Ascending aorta (tissue), 2 donors: ENCODE data around the gene TMEM44. TPM values are rescaled to one million over a fixed set of nuclear protein-coding genes. Genes with fewer than 3 reads are reported as not detected.

Source experiments
- DNase-seq, 2 donors: peaks; one replicate each; pipeline ENCODE4 v3.0.0-alpha.2; 2019; ENCODE audit warnings: low spot score in 2 of 2
- H3K27ac ChIP-seq, 2 donors: fragments of 200-600 bp; sonication (generic); one replicate each; pipeline ENCODE4 v1.5.1; 2016 to 2017; ENCODE audit warnings: mild to moderate bottlenecking in 1 of 2
- H3K27me3 ChIP-seq: fragments of 200-600 bp; sonication (generic); one replicate; pipeline ENCODE4 v1.5.1; 2017
- H3K36me3 ChIP-seq, 2 donors: fragments of 200-600 bp; sonication (generic); one replicate each; pipeline ENCODE4 v1.5.1; 2016
- H3K4me1 ChIP-seq, 2 donors: fragments of 200-600 bp; sonication (generic); one replicate each; pipeline ENCODE4 v1.5.1; 2016 to 2017; ENCODE audit warnings: mild to moderate bottlenecking in 1 of 2
- H3K4me3 ChIP-seq, 2 donors: fragments of 200-600 bp; sonication (generic); one replicate each; pipeline ENCODE4 v1.5.1; 2016 to 2017; ENCODE audit warnings: mild to moderate bottlenecking in 1 of 2
- H3K9me3 ChIP-seq, 2 donors: fragments of 200-600 bp; sonication (generic); one replicate each; pipeline ENCODE4 v1.5.1; 2016
- CTCF ChIP-seq, 3 experiments: fragments of 200-600 bp in 2 of 3; fragments of 450-650 bp in 1 of 3; sonication (generic) in 2 of 3; IDR thresholded peaks; one replicate each; pipeline ENCODE4 v1.5.1; 2016 to 2019; ENCODE audit warnings: antibody characterized with exemption in 3 of 3, mild to moderate bottlenecking in 1 of 3, moderate library complexity in 1 of 3
- intact Hi-C: fragments of 100-400 bp; cut with DNase I; formaldehyde crosslinking; loops from one replicate; pipeline ENCODE4 v1.15.1; 2023
- total RNA-seq: library from RNA; depleted of rRNA; stranded (reverse); fragments of >200 nt; gene quantifications from one replicate; pipeline ENCODE4 v1.1.0, GENCODE V29; 2016

The TMEM44 gene
- total RNA-seq, 1 donor from 2014 or later: 2.6 TPM

DNA sequence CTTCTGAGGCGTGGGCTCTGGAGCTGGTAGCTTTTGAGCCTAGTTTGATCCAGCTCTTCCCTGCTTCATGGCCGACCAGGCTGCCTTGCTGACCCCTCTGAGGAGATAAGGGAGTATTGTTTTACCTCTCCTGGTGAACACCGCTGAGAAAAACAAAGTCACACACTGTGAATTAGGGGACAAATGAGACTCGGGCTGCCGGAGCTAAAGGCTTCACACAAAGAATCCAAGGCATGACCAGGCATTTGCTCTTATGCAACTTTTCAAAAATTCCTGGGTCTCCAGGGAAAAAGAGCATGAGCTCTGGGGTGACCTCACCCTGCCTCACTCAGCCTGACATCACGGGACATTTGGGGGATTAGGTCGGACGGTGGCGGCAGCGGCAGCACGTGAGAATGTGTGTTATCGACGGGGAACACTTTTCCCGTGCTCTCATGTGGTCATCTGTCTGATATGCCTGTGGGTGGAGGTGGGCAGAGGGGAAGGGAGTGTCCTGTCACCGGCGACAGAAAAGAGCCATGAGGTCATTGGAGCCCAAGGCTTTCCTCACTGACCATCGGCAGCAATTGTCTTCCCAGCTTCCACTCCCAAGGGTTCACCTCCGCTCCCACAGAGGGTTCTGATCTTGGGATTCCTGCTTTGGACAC is 61.0 kb downstream of the TMEM44 start:
- no peak for TF ChIP-seq CTCF (IDR thresholded peaks at IDR 0.05)
- Histone ChIP-seq H3K27me3 (no peaks in the 10 kb centered on the region), H3K36me3 (no peaks in the 10 kb centered on the region), H3K4me1 (peaks cover 6 to 23% of the 10 kb centered on the region in 2 donors), H3K4me3 (peak overlapping the region in 1 of 2 donors; percentile 31), H3K27ac (peak overlapping the region; percentile 86 to 94), H3K9me3 (no peaks in the 10 kb centered on the region)
- intact Hi-C loops: loop anchor here (1.0 to 10.0 kb wide), 4 partner anchors 35 to 297 kb away; partner anchors contain the start of gene ATP13A3
- DNase-seq: peak; percentile 92 to 94

- DNase-seq: no peak
- no peaks in the 10 kb centered on the region for H3K9me3 ChIP-seq
- no peak for TF ChIP-seq CTCF (IDR thresholded peaks at IDR 0.05)
- H3K4me1 ChIP-seq: peaks cover 6 to 23% of the 10 kb centered on the region in 2 donors
- H3K4me3 ChIP-seq: peak overlapping the region in 1 of 2 donors; percentile 31
- intact Hi-C loops: loop anchor here (1.0 to 10.0 kb wide), 4 partner anchors 34 to 297 kb away; partner anchors contain the start of gene ATP13A3
- peak overlapping the region; percentile 86 to 94 for H3K27ac ChIP-seq
- H3K27me3 ChIP-seq: no peaks in the 10 kb centered on the region
- H3K36me3 ChIP-seq: no peaks in the 10 kb centered on the region
These were observed 61.6 kb downstream of the TMEM44 start for GRCh38 chr3:194571491-194572142.

GRCh38 chr3:194570898-194571297 is 62.3 kb downstream of the TMEM44 start:
- TF ChIP-seq CTCF (IDR thresholded peaks at IDR 0.05): no peak

GRCh38 chr3:194570235-194570634 is 63.0 kb downstream of the TMEM44 start:
- no peak for DNase-seq
- no peak for TF ChIP-seq CTCF (IDR thresholded peaks at IDR 0.05)
- Histone ChIP-seq H3K36me3 (no peaks in the 10 kb centered on the region), H3K27ac (peak overlapping the region in 1 of 2 donors; percentile 94), H3K27me3 (no peaks in the 10 kb centered on the region), H3K4me3 (no peak overlapping the region), H3K9me3 (no peaks in the 10 kb centered on the region), H3K4me1 (peaks cover 6 to 23% of the 10 kb centered on the region in 2 donors)
- intact Hi-C loops: loop anchor here (5.0 to 10.0 kb wide), 2 partner anchors 33 to 295 kb away; no protein-coding TSS in a partner anchor

More at GRCh38 chr3:194570898-194571297, 62.3 kb downstream of the TMEM44 start:
- intact Hi-C loops: loop anchor here (5.0 to 10.0 kb wide), 2 partner anchors 34 to 296 kb away; no protein-coding TSS in a partner anchor
- no peak for DNase-seq
- H3K27ac ChIP-seq: peak overlapping the region in 1 of 2 donors; percentile 94
- H3K27me3 ChIP-seq: no peaks in the 10 kb centered on the region
- H3K9me3 ChIP-seq: no peaks in the 10 kb centered on the region
- no peak overlapping the region for H3K4me3 ChIP-seq
- peaks cover 6 to 23% of the 10 kb centered on the region in 2 donors for H3K4me1 ChIP-seq
- H3K36me3 ChIP-seq: no peaks in the 10 kb centered on the region

GRCh38 chr3:194569252-194569651 is 64.0 kb downstream of the TMEM44 start:
- no peak for DNase-seq
- no peak for TF ChIP-seq CTCF (IDR thresholded peaks at IDR 0.05)
- H3K27me3 ChIP-seq: no peaks in the 10 kb centered on the region

More at GRCh38 chr3:194569252-194569651, 64.0 kb downstream of the TMEM44 start:
- H3K9me3 ChIP-seq: no peaks in the 10 kb centered on the region
- intact Hi-C loops: no loop called here
- peaks cover 6 to 23% of the 10 kb centered on the region in 2 donors for H3K4me1 ChIP-seq
- no peak overlapping the region for H3K4me3 ChIP-seq
- no peak overlapping the region for H3K27ac ChIP-seq
- no peaks in the 10 kb centered on the region for H3K36me3 ChIP-seq
